HG03571 (cell line): ENCODE results near the gene DLL4.

Experiments used
- ATAC-seq: cut with Tn5 transposase; IDR thresholded peaks from one replicate; pipeline ENCODE4 v1.9.1; 2021; ENCODE audit not compliant: unreplicated experiment

The DLL4 gene

GRCh38 chr15:40986820-40987219 lies 57.7 kb downstream of the DLL4 start:
- ATAC-seq = no peak

GRCh38 chr15:40988156-40988555 lies 59.0 kb downstream of the DLL4 start:
- ATAC-seq = no peak
